Measurements from ENCODE around the gene ITGA5. TPM values are rescaled to one million over a fixed set of nuclear protein-coding genes. Genes with fewer than 3 reads are reported as not detected.

ITGA5 gene
- total RNA-seq, 1 donor from 2014 or later = 152 TPM

DNA sequence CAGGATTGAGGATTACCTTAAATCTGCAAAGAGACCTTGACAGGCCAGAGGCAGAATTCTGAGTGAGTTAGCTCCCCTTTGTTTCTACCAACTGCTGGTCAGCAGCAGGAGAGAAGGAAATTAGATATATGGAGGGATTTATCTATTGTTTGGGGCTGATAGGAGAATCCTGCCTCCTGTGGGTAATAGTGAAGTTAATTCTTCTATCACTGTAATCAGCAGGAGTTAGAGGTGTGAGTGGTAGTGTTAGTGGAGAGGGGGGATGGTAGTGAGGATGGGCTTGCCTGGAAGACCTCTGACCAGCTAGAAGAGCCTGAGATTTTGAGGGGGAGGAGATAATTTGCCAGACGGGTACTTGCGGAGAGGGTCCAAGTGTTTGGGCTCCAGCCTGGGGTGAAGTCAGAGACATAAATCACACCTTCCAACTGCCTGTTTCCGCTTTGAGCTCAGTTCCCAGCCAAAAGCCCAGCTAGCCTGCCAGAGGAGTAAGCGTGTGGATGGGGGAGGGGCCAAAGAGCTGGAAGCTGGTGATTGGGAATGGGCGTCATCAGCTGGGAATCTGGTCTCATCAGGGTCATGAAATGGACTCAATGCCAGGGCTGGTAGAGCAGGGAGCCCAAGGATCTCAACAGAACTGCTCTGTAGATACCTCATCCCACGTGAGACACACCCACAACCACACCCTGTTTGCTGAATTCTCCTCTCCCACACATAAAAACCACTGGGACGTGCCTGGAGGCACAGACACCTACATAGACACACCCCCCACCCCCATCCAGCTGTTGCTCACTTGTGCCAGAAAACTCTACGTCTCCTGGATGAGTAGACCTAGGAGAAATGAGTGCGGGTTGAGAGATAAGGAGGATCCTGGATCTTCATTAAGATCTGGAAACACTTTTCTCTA, 13.1 kb upstream of the ITGA5 start:
- no peak for DNase-seq (ENCODE audit: low spot score)
- peaks cover 18% of the 10 kb centered on the region for H3K4me1 Mint-ChIP-seq (ENCODE audit: low read depth)
- no peaks in the 10 kb centered on the region for H3K36me3 Mint-ChIP-seq (ENCODE audit: low read depth)
- no peak overlapping the region for H3K4me3 Mint-ChIP-seq (ENCODE audit: unreplicated experiment)
- peaks cover 4% of the 10 kb centered on the region for H3K27me3 Mint-ChIP-seq (ENCODE audit: low read depth)
- no peaks in the 10 kb centered on the region for H3K9me3 Mint-ChIP-seq (ENCODE audit: low read depth)
- no peak overlapping the region for H3K27ac Mint-ChIP-seq (ENCODE audit: unreplicated experiment)
- TF ChIP-seq, protein P1, sequence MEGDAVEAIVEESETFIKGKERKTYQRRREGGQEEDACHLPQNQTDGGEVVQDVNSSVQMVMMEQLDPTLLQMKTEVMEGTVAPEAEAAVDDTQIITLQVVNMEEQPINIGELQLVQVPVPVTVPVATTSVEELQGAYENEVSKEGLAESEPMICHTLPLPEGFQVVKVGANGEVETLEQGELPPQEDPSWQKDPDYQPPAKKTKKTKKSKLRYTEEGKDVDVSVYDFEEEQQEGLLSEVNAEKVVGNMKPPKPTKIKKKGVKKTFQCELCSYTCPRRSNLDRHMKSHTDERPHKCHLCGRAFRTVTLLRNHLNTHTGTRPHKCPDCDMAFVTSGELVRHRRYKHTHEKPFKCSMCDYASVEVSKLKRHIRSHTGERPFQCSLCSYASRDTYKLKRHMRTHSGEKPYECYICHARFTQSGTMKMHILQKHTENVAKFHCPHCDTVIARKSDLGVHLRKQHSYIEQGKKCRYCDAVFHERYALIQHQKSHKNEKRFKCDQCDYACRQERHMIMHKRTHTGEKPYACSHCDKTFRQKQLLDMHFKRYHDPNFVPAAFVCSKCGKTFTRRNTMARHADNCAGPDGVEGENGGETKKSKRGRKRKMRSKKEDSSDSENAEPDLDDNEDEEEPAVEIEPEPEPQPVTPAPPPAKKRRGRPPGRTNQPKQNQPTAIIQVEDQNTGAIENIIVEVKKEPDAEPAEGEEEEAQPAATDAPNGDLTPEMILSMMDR (IDR thresholded peaks at IDR 0.05) = no peak

- peaks cover 18% of the 10 kb centered on the region for H3K4me1 Mint-ChIP-seq (ENCODE audit: low read depth)
- H3K27ac Mint-ChIP-seq (ENCODE audit: unreplicated experiment) = no peak overlapping the region
- DNase-seq (ENCODE audit: low spot score) = no peak
- H3K9me3 Mint-ChIP-seq (ENCODE audit: low read depth) = no peaks in the 10 kb centered on the region
- H3K4me3 Mint-ChIP-seq (ENCODE audit: unreplicated experiment) = no peak overlapping the region
- H3K27me3 Mint-ChIP-seq (ENCODE audit: low read depth) = peaks cover 8% of the 10 kb centered on the region
- TF ChIP-seq, protein P1 (IDR thresholded peaks at IDR 0.05) = no peak
- H3K36me3 Mint-ChIP-seq (ENCODE audit: low read depth) = peaks cover 1% of the 10 kb centered on the region
Measured at GRCh38 chr12:54430471-54431069, 11.5 kb upstream of the ITGA5 start.

GRCh38 chr12:54429014-54429471, 10.0 kb upstream of the ITGA5 start:
- peaks cover 1% of the 10 kb centered on the region for H3K36me3 Mint-ChIP-seq (ENCODE audit: low read depth)
- H3K9me3 Mint-ChIP-seq (ENCODE audit: low read depth) = no peaks in the 10 kb centered on the region
- H3K27me3 Mint-ChIP-seq (ENCODE audit: low read depth) = peaks cover 14% of the 10 kb centered on the region
- DNase-seq (ENCODE audit: low spot score) = no peak
- H3K27ac Mint-ChIP-seq (ENCODE audit: unreplicated experiment) = no peak overlapping the region
- no peak overlapping the region for H3K4me3 Mint-ChIP-seq (ENCODE audit: unreplicated experiment)
- peaks cover 13% of the 10 kb centered on the region for H3K4me1 Mint-ChIP-seq (ENCODE audit: low read depth)
- TF ChIP-seq, protein P1 (IDR thresholded peaks at IDR 0.05) = no peak

GRCh38 chr12:54428050-54429013, 9.3 kb upstream of the ITGA5 start:
- Mint-ChIP-seq H3K27ac (ENCODE audit: unreplicated experiment) (no peak overlapping the region), H3K4me1 (ENCODE audit: low read depth) (peaks cover 14% of the 10 kb centered on the region), H3K4me3 (ENCODE audit: unreplicated experiment) (no peak overlapping the region), H3K36me3 (ENCODE audit: low read depth) (peaks cover 1% of the 10 kb centered on the region), H3K9me3 (ENCODE audit: low read depth) (no peaks in the 10 kb centered on the region), H3K27me3 (ENCODE audit: low read depth) (peaks cover 14% of the 10 kb centered on the region)
- DNase-seq (ENCODE audit: low spot score) = no peak
- TF ChIP-seq, protein P1 (IDR thresholded peaks at IDR 0.05) = no peak

Data from chondrocyte (in vitro differentiated cells).